ENCODE measurements around the gene COX6A1. TPM values are rescaled to one million over a fixed set of nuclear protein-coding genes. Genes with fewer than 3 reads are reported as not detected.
"Not testable (repeated sequence)": the region's sequence is repeated elsewhere in the genome, so short reads cannot be mapped to it uniquely, and the experiment has no call there.

Gene COX6A1
- total RNA-seq, 4 donors from 2014 or later, result 175 to 1,520 (median 1,006) TPM

DNA sequence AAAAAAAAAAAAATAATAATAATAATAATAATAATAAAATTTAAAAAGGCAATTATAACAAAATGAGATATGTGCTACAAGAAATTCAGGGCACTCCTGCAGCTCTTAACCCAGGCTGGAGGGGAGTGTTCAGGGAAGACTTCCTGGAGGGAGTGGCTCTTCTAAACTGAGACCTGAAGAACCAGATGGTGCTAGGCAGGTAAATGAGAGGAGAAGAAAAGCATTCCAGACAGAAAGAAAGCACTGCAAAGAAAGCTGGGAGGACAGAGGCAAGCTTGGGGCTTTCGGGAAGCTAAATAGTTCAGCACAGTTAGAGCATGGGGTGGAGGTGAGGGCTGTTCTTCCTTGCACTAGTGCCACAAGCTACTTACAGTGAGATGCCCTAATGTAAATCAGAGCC is 41.5 kb downstream of the COX6A1 start:
- no peak overlapping the region for H3K27ac ChIP-seq
- H3K4me1 ChIP-seq, result no peaks in the 10 kb centered on the region
- H3K4me3 ChIP-seq, result no peak overlapping the region
- no peaks in the 10 kb centered on the region for H3K27me3 ChIP-seq
- no peak for TF ChIP-seq POLR2A (IDR thresholded peaks at IDR 0.05)
- TF ChIP-seq, protein P1, sequence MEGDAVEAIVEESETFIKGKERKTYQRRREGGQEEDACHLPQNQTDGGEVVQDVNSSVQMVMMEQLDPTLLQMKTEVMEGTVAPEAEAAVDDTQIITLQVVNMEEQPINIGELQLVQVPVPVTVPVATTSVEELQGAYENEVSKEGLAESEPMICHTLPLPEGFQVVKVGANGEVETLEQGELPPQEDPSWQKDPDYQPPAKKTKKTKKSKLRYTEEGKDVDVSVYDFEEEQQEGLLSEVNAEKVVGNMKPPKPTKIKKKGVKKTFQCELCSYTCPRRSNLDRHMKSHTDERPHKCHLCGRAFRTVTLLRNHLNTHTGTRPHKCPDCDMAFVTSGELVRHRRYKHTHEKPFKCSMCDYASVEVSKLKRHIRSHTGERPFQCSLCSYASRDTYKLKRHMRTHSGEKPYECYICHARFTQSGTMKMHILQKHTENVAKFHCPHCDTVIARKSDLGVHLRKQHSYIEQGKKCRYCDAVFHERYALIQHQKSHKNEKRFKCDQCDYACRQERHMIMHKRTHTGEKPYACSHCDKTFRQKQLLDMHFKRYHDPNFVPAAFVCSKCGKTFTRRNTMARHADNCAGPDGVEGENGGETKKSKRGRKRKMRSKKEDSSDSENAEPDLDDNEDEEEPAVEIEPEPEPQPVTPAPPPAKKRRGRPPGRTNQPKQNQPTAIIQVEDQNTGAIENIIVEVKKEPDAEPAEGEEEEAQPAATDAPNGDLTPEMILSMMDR (IDR thresholded peaks at IDR 0.05), result no peak
- H3K9me3 ChIP-seq, result no peaks in the 10 kb centered on the region
- no peaks in the 10 kb centered on the region for H3K36me3 ChIP-seq
- no peak for DNase-seq

DNA sequence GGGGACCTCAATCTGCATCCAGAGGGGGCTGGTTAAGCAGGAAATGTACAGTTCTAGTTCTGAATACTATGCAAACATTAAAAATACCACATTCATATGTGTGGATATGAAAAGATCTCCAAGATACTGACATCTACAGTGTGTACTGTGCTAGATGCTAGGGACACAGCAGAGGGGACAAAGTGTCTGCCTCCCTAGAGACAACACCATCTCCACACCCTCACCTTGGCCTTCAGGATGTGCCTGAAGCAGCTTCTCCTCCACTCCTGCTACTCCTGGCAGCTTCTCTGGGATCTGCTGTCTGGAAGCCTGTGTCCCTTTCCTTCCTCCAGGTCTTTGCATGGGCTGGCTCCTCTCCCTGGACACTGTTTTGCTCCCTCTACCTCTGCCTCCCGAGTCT is 42.3 kb downstream of the COX6A1 start:
- H3K27me3 ChIP-seq, result no peaks in the 10 kb centered on the region
- H3K27ac ChIP-seq, result no peak overlapping the region
- no peaks in the 10 kb centered on the region for H3K4me1 ChIP-seq
- no peaks in the 10 kb centered on the region for H3K9me3 ChIP-seq
- H3K4me3 ChIP-seq, result no peak overlapping the region
- DNase-seq, result no peak
- H3K36me3 ChIP-seq, result no peaks in the 10 kb centered on the region
- TF ChIP-seq POLR2A (IDR thresholded peaks at IDR 0.05), result no peak
- TF ChIP-seq, protein P1 (IDR thresholded peaks at IDR 0.05), result no peak

DNA sequence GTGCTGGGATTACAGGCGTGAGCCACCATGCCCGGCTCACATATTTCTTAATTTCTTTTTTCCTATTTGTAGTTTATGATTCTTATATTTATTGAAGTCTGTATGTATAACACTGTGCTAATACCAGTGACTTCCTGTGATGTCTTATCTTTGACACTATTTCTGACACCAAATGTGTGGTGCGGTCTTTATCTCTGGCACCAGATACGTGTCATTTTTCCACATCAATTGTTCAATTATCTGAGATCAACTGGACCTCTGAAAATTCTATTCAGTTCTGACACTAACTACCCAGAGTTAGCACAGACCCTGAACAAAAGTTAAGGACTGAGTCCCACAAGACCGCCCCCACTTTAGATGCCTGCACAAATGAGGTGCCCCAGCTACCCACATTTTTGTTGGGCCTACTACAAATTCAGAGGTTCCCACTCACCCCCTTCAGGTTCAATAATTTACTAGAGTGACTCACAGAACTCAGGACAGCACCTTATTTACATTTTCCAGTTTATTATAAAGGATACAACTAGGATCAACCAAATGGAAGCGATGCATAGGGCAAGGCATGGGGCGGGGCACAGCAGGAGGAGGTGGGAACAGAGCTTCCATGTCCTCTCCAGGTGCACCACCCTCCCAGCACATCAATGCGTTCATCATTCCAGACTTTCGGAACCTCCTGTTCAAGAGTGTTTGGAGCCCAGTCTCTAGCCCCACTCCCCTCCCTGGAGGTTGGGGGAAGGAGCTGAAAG is 43.3 kb downstream of the COX6A1 start:
- H3K27ac ChIP-seq, result no peak overlapping the region
- H3K27me3 ChIP-seq, result no peaks in the 10 kb centered on the region
- no peak overlapping the region for H3K4me3 ChIP-seq
- no peaks in the 10 kb centered on the region for H3K4me1 ChIP-seq
- H3K9me3 ChIP-seq, result no peaks in the 10 kb centered on the region
- DNase-seq, result no peak
- H3K36me3 ChIP-seq, result no peaks in the 10 kb centered on the region
- TF ChIP-seq POLR2A (IDR thresholded peaks at IDR 0.05), result no peak
- TF ChIP-seq, protein P1 (IDR thresholded peaks at IDR 0.05), result no peak

DNA sequence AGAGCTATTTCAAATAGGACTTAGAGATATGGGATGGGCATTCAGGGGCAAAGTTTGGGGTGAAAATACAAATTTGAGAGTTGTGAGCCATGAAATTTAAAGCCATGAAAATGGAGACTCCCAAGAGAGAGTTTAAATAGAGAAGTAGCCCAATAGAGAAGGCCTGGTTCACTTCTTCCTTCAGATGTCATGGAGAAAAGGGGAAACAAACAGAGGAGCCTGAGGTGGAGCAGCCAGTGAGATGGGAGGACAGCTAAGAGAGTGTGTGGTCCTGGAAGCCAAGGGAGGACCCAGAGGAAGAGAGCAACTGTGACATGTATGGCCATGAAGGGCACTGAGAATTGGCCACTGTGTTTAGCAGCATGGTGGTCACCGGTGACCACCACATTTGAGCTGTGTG is 45.7 kb downstream of the COX6A1 start:
- Histone ChIP-seq H3K27me3 (no peaks in the 10 kb centered on the region), H3K27ac (no peak overlapping the region), H3K4me1 (no peaks in the 10 kb centered on the region), H3K4me3 (no peak overlapping the region), H3K9me3 (no peaks in the 10 kb centered on the region), H3K36me3 (no peaks in the 10 kb centered on the region)
- TF ChIP-seq POLR2A (IDR thresholded peaks at IDR 0.05), result no peak
- TF ChIP-seq, protein P1 (IDR thresholded peaks at IDR 0.05), result no peak
- DNase-seq, result no peak

DNA sequence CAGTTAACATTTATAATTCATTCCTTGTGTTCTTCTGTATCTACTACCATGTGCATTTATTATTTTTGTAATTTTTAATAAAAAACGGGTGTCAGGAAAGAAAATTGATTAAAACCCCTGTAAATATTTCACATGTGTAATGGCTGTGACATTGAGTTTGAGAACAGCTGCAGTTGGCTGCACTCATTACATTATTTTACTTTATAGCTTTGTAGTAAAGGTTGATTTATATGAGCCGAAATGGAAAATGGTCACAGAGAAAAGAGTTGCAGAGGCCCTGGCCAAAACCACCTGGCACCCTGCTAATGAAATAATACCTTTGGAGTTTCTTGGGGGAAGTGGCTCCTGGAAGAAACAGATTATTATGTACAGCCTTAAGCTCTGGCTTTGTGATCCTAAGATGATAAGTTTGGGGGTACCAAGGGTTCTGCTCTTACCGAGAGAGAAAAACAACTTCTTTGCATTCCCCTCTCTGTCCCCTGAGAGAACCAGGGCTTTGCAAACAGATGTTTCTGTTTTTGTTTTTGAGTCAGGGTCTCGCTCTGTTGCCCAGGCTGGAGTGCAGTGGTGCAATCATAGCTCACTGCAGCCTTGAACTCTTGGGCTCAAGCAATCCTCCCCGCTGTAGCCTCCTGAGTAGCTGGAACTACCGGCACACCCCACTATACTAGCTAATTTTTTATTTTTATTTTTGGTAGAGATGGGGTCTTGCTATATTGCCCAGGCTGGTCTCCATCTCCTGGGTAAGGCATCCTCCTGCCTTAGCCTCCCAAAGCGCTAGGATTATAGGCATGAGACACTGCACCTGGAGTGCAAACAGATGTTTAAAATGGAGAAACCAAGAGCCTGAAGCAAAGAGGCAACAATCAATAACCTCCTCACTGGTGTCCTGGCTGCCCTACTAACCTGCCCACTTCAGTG is 48.3 kb downstream of the COX6A1 start:
- no peaks in the 10 kb centered on the region for H3K4me1 ChIP-seq
- no peaks in the 10 kb centered on the region for H3K36me3 ChIP-seq
- DNase-seq, result no peak
- no peak overlapping the region for H3K27ac ChIP-seq
- H3K4me3 ChIP-seq, result no peak overlapping the region
- no peaks in the 10 kb centered on the region for H3K9me3 ChIP-seq
- no peak for TF ChIP-seq POLR2A (IDR thresholded peaks at IDR 0.05)
- TF ChIP-seq, protein P1 (IDR thresholded peaks at IDR 0.05), result no peak
- H3K27me3 ChIP-seq, result no peaks in the 10 kb centered on the region

DNA sequence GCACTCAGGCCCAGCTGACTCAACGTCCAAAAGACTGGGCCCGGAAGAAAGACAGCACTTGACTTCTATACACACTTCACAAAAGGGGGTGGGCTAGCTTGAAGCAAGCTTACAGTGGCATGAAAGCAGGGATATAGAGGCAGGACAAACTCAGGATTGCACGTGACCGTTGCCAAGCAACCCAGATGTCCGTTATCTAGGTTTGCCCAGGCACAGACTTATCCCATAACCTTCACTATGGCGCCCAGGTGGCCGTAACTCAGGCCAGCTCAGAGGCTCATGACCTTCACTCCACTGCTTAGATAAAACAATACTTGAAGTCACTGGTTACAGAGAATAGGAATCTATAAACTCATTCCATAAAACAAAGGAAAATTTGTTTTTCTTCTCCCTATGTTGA is 49.6 kb downstream of the COX6A1 start:
- not testable (repeated sequence) for DNase-seq, H3K9me3 ChIP-seq, H3K27ac ChIP-seq, H3K4me3 ChIP-seq, H3K36me3 ChIP-seq, H3K27me3 ChIP-seq, H3K4me1 ChIP-seq

Measured in Peyer's patch (tissue), 4 donors.